ENCODE measurements around the gene BCAS3. TPM values are rescaled to one million over a fixed set of nuclear protein-coding genes. Genes with fewer than 3 reads are reported as not detected.

Gene BCAS3
- total RNA-seq, 6 experiments from 2014 or later: 9.2 to 22.1 (median 14.2) TPM

- H3K27ac ChIP-seq: no peak overlapping the region
- ATAC-seq: no peak
These were observed 395.5 kb downstream of the BCAS3 start for GRCh38 chr17:61073131-61073530.

GRCh38 chr17:61073799-61074513 lies 396.3 kb downstream of the BCAS3 start:
- Histone ChIP-seq H3K27me3 (no peaks in the 10 kb centered on the region), H3K4me1 (peaks cover 0 to 7% (median 0%) of the 10 kb centered on the region in 4 donors), H3K4me3 (no peak overlapping the region), H3K36me3 (no peaks in the 10 kb centered on the region), H3K27ac (no peak overlapping the region), H3K9me3 (no peaks in the 10 kb centered on the region)
- TF ChIP-seq POLR2A (IDR thresholded peaks at IDR 0.05) (no peak), CTCF (IDR thresholded peaks at IDR 0.05) (no peak)
- DNase-seq (no peak), ATAC-seq (no peak)
- 100% methylated on average over 3 of the region's 3 CpGs for WGBS (ENCODE audit: insufficient coverage, low coverage, low lambda C conversion rate, missing lambda C conversion rate)
- intact Hi-C loops (cut with DNase I): no loop called here

More at GRCh38 chr17:61073131-61073530, 395.5 kb downstream of the BCAS3 start:
- H3K4me3 ChIP-seq: no peak overlapping the region
- no peaks in the 10 kb centered on the region for H3K9me3 ChIP-seq
- no peak for TF ChIP-seq POLR2A (IDR thresholded peaks at IDR 0.05)
- TF ChIP-seq CTCF (IDR thresholded peaks at IDR 0.05): no peak
- DNase-seq: no peak
- H3K4me1 ChIP-seq: peaks cover 0 to 7% (median 0%) of the 10 kb centered on the region in 4 donors
- intact Hi-C loops (cut with DNase I): no loop called here
- no peaks in the 10 kb centered on the region for H3K36me3 ChIP-seq
- 95% methylated on average over 1 of the region's 1 CpG for WGBS (ENCODE audit: insufficient coverage, low coverage, low lambda C conversion rate, missing lambda C conversion rate)
- no peaks in the 10 kb centered on the region for H3K27me3 ChIP-seq

- no peaks in the 10 kb centered on the region for H3K9me3 ChIP-seq
These were observed 398.3 kb downstream of the BCAS3 start for GRCh38 chr17:61075988-61076387.

GRCh38 chr17:61076621-61077031 lies 399.0 kb downstream of the BCAS3 start:
- intact Hi-C loops (cut with DNase I): no loop called here
- peaks cover 0 to 7% (median 0%) of the 10 kb centered on the region in 4 donors for H3K4me1 ChIP-seq
- no peak overlapping the region for H3K27ac ChIP-seq
- no peaks in the 10 kb centered on the region for H3K36me3 ChIP-seq
- DNase-seq (no peak), ATAC-seq (peak in 3 of 4 donors; percentile 29 to 95 (median 44))
- H3K27me3 ChIP-seq: no peaks in the 10 kb centered on the region
- H3K9me3 ChIP-seq: no peaks in the 10 kb centered on the region
- TF ChIP-seq POLR2A (IDR thresholded peaks at IDR 0.05): no peak
- TF ChIP-seq CTCF (IDR thresholded peaks at IDR 0.05): no peak
- WGBS (ENCODE audit: insufficient coverage, low coverage, low lambda C conversion rate, missing lambda C conversion rate): 31% methylated on average over 3 of the region's 3 CpGs
- H3K4me3 ChIP-seq: no peak overlapping the region

More at GRCh38 chr17:61075988-61076387, 398.3 kb downstream of the BCAS3 start:
- TF ChIP-seq POLR2A (IDR thresholded peaks at IDR 0.05) (no peak), CTCF (IDR thresholded peaks at IDR 0.05) (no peak)
- no peak overlapping the region for H3K4me3 ChIP-seq
- H3K4me1 ChIP-seq: peaks cover 0 to 7% (median 0%) of the 10 kb centered on the region in 4 donors
- H3K27ac ChIP-seq: no peak overlapping the region
- no peaks in the 10 kb centered on the region for H3K36me3 ChIP-seq
- no peaks in the 10 kb centered on the region for H3K27me3 ChIP-seq
- intact Hi-C loops (cut with DNase I): no loop called here
- WGBS (ENCODE audit: insufficient coverage, low coverage, low lambda C conversion rate, missing lambda C conversion rate): 92% methylated on average over 1 of the region's 1 CpG
- no peak for DNase-seq
- ATAC-seq: no peak
